Measurements from ENCODE around the gene RAD51B.
A peak's percentile ranks its signal among the peaks of the same experiment; 100 is the strongest.

- TF ChIP-seq POU2F2 (IDR thresholded peaks at IDR 0.05; ENCODE audit: low read depth, low read length) (peak; percentile 23; the same call in 1 of the 2 replicates), POLR2A (IDR thresholded peaks at IDR 0.05; ENCODE audit: low read depth, low read length) (peak; percentile 15; the same call in 1 of the 2 replicates), TAF1 (IDR thresholded peaks at IDR 0.05; ENCODE audit: low read depth, low read length) (no peak), POLR2AphosphoS5 (IDR thresholded peaks at IDR 0.05; ENCODE audit: low read depth, low read length) (no peak; the same call in 1 of the 2 replicates)
Measured at GRCh38 chr14:68506645-68507419, 687.3 kb downstream of the RAD51B start.

All from GM12891 (cell line).